ENCODE results near the gene MYOCOS.

- TF ChIP-seq CTCF (IDR thresholded peaks at IDR 0.05 in 2 of 3, conservative IDR thresholded peaks at IDR 0.05 in 1 of 3; ENCODE audit: insufficient read depth in 2 of 3, low read depth in 1 of 3, low read length in 3 of 3), result no peak
- TF ChIP-seq SOX6 (IDR thresholded peaks at IDR 0.05), result no peak
- TF ChIP-seq ETV6 (IDR thresholded peaks at IDR 0.05; ENCODE audit: borderline replicate concordance in 1 of 2, low read depth in 2 of 2, low read length in 1 of 2), result no peak
- no peak for TF ChIP-seq ETV6 (CRISPR knock-in tag; IDR thresholded peaks at IDR 0.05; ENCODE audit: borderline replicate concordance)
- no peak for TF ChIP-seq GABPB1 (CRISPR knock-in tag; IDR thresholded peaks at IDR 0.05)
- TF ChIP-seq JUND (IDR thresholded peaks at IDR 0.05; ENCODE audit: borderline replicate concordance, low read depth, low read length), result no peak
- TF ChIP-seq JUND (tag; IDR thresholded peaks at IDR 0.05; ENCODE audit: borderline replicate concordance, low read depth, low read length), result no peak
- no peak for TF ChIP-seq ZNF431 (CRISPR knock-in tag; IDR thresholded peaks at IDR 0.05)
Observed at GRCh38 chr1:171622152-171622462, at the start of gene MYOCOS.
